ENCODE data around the gene MON1A.

The MON1A gene

GRCh38 chr3:49929291-49930167, at the start of gene MON1A:
MON1A (minus strand) TSS chr3:49929811; CDS start chr3:49913346, 16,465 bp downstream.
- Histone ChIP-seq H3K36me3 (peaks cover 7% of the 10 kb centered on the region; the same call in 1 of the 2 replicates), H3K27ac (peak within 1 kb of the TSS; percentile 79), H3K4me3 (ENCODE audit: low read depth, low read length) (peak within 1 kb of the TSS; percentile 87), H3K27me3 (ENCODE audit: insufficient read depth, low read depth, severe bottlenecking) (no peaks in the 10 kb centered on the region), H3K9me3 (ENCODE audit: severe bottlenecking) (no peaks in the 10 kb centered on the region)
- DNase-seq: peak; percentile 95
- peak; percentile 43; the same call in 1 of the 2 replicates for TF ChIP-seq CTCF (IDR thresholded peaks at IDR 0.05; ENCODE audit: low read depth, low read length)

GRCh38 chr3:49976942-49977341, 47.3 kb upstream of the MON1A start:
- no peaks in the 10 kb centered on the region for H3K9me3 ChIP-seq (ENCODE audit: severe bottlenecking)
- H3K27ac ChIP-seq: no peak overlapping the region
- peaks cover 46% of the 10 kb centered on the region for H3K36me3 ChIP-seq
- DNase-seq: no peak
- no peaks in the 10 kb centered on the region for H3K27me3 ChIP-seq (ENCODE audit: insufficient read depth, low read depth, severe bottlenecking)
- H3K4me3 ChIP-seq (ENCODE audit: low read depth, low read length): no peak overlapping the region
- TF ChIP-seq CTCF (IDR thresholded peaks at IDR 0.05; ENCODE audit: low read depth, low read length): no peak

DNA sequence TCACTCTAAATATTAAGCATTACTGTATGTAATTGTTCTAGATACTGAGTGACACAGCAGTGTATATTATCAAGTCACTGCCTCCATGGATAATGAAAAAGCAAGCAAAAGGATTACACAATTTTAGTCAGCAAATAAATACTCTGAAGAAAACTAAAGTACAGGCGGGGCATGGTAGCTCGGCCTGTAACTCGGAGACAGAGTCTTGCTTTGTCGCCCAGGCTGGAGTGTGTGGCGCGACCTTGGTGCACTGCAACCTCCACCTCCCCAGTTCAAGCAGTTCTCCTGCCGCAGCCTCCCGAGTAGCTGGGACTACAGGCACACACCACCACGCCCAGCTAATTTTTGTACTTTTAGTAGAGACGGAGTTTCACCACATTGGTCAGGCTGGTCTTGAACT, 43.0 kb upstream of the MON1A start:
- Histone ChIP-seq H3K9me3 (ENCODE audit: severe bottlenecking) (no peaks in the 10 kb centered on the region), H3K27ac (no peak overlapping the region), H3K36me3 (peaks cover 45% of the 10 kb centered on the region), H3K4me3 (ENCODE audit: low read depth, low read length) (no peak overlapping the region), H3K27me3 (ENCODE audit: insufficient read depth, low read depth, severe bottlenecking) (no peaks in the 10 kb centered on the region)
- no peak for TF ChIP-seq CTCF (IDR thresholded peaks at IDR 0.05; ENCODE audit: low read depth, low read length)
- DNase-seq: no peak

GRCh38 chr3:49968346-49968745, 38.7 kb upstream of the MON1A start:
- Histone ChIP-seq H3K36me3 (peaks cover 39% of the 10 kb centered on the region), H3K27ac (no peak overlapping the region), H3K27me3 (ENCODE audit: insufficient read depth, low read depth, severe bottlenecking) (no peaks in the 10 kb centered on the region), H3K9me3 (ENCODE audit: severe bottlenecking) (no peaks in the 10 kb centered on the region), H3K4me3 (ENCODE audit: low read depth, low read length) (no peak overlapping the region)
- no peak for DNase-seq
- no peak for TF ChIP-seq CTCF (IDR thresholded peaks at IDR 0.05; ENCODE audit: low read depth, low read length)

DNA sequence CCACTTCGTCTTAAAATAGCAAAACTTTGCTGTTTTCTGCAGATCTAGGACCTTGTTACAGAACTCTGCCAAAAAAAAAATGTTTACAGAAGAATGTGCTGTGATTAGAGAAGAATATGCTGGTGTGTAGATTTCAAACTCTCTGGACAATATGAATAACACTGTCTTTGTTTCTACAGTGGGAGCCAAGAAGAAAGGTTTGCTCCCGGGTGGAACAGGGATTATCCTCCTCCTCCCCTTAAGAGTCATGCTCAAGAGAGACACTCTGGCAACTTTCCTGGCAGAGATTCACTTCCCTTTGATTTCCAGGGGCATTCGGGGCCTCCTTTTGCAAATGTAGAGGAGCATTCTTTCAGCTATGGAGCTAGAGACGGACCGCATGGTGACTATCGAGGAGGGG, 37.7 kb upstream of the MON1A start:
- no peak overlapping the region for H3K27ac ChIP-seq
- no peak for DNase-seq
- H3K4me3 ChIP-seq (ENCODE audit: low read depth, low read length): no peak overlapping the region
- no peaks in the 10 kb centered on the region for H3K27me3 ChIP-seq (ENCODE audit: insufficient read depth, low read depth, severe bottlenecking)
- H3K36me3 ChIP-seq: peaks cover 34% of the 10 kb centered on the region
- H3K9me3 ChIP-seq (ENCODE audit: severe bottlenecking): no peaks in the 10 kb centered on the region
- no peak for TF ChIP-seq CTCF (IDR thresholded peaks at IDR 0.05; ENCODE audit: low read depth, low read length)
